GM12878 (cell line): ENCODE measurements around the gene ANKRD40CL. TPM values are rescaled to one million over a fixed set of nuclear protein-coding genes. Genes with fewer than 3 reads are reported as not detected.

Source experiments
- ATAC-seq: fragments of 200-7000 bp; cut with Tn5 transposase; 3 replicates; pipeline ENCODE4 v1.9.1; 2020; ENCODE audit warnings: mild to moderate bottlenecking, moderate library complexity
- BruUV-seq: library from RNA; stranded (reverse); fragments of 400-500 nt; replicated peaks from 2 replicates; lab custom pipeline; 2021; lab: Mats Ljungman, UMichigan
- CTCF ChIA-PET: fragments of 300-600 bp; sonication (Branson Sonifier 250); formaldehyde crosslinking; extraction: SDS; loops from one replicate; lab custom pipeline; 2021; ENCODE audit warnings: inconsistent platforms; lab: Yijun Ruan, JAX
- POLR2A ChIA-PET: fragments of 350-600 bp; formaldehyde crosslinking; extraction: SDS; loops from one replicate; lab custom pipeline; 2021; ENCODE audit warnings: inconsistent platforms; lab: Charles Lee
- RAD21 ChIA-PET: fragments of 300-600 bp; sonication (Branson Sonifier 250); formaldehyde crosslinking; loops from one replicate; lab custom pipeline; 2023; ENCODE audit warnings: antibody characterized with exemption; ENCODE audit not compliant: unreplicated experiment; lab: Charles Lee
- SMC1A ChIA-PET: fragments of 300-600 bp; sonication (Branson Sonifier 250); formaldehyde crosslinking; loops from one replicate; lab custom pipeline; 2023; ENCODE audit not compliant: unreplicated experiment, uncharacterized antibody; lab: Charles Lee
- DNase-seq: peaks from one replicate; pipeline ENCODE4 v3.0.0-alpha.2; 2011; ENCODE audit warnings: low read depth, low spot score
- FAIRE-seq: peaks from 3 replicates; lab custom pipeline; 2011; peaks lifted over from hg19 to GRCh38; lab: Jason Lieb, UNC
- H2AFZ ChIP-seq: 2 replicates; pipeline ENCODE4 v1.6.0; 2011; ENCODE audit warnings: low read depth, low read length, control low read depth; ENCODE audit not compliant: control insufficient read depth
- H3K27ac ChIP-seq: 2 replicates; pipeline ENCODE4 v1.5.1; 2011; ENCODE audit warnings: control low read depth; ENCODE audit not compliant: control insufficient read depth, insufficient read depth
- H3K27me3 ChIP-seq, 2 experiments: replicated peaks in 1 of 2; 2 replicates each; pipeline versions ENCODE4 v1.6.0 to v1.6.1; 2011; ENCODE audit warnings: low read length in 1 of 2; ENCODE audit not compliant: control insufficient read depth in 2 of 2, insufficient read depth in 2 of 2
- H3K36me3 ChIP-seq, 2 experiments: 2 replicates each; pipeline ENCODE4 v1.5.1; 2011; ENCODE audit warnings: low read length in 1 of 2; ENCODE audit not compliant: control insufficient read depth in 2 of 2, insufficient read depth in 2 of 2
- H3K4me1 ChIP-seq: 2 replicates; pipeline ENCODE4 v1.6.1; 2011; ENCODE audit warnings: mild to moderate bottlenecking, low read length, moderate library complexity, mixed read lengths; ENCODE audit not compliant: control insufficient read depth, insufficient read depth
- H3K4me2 ChIP-seq: 2 replicates; pipeline ENCODE4 v1.6.0; 2011; ENCODE audit warnings: control low read depth; ENCODE audit not compliant: control insufficient read depth, insufficient read depth
- H3K4me3 ChIP-seq: fragments of 200-600 bp; sonication (generic); 2 replicates; pipeline ENCODE4 v1.5.1; 2016
- H3K79me2 ChIP-seq: 2 replicates; pipeline ENCODE4 v1.6.0; 2011; ENCODE audit warnings: low read length; ENCODE audit not compliant: control insufficient read depth, insufficient read depth
- H3K9ac ChIP-seq: 2 replicates; pipeline ENCODE4 v1.8.0; 2011; ENCODE audit warnings: low read length, control low read depth, mixed read lengths; ENCODE audit not compliant: control insufficient read depth, insufficient read depth
- H3K9me3 ChIP-seq: replicated peaks from 3 replicates; pipeline ENCODE4 v1.5.1; 2011; ENCODE audit warnings: mild to moderate bottlenecking, low read length; ENCODE audit not compliant: control insufficient read depth, insufficient read depth
- H4K20me1 ChIP-seq: 2 replicates; pipeline ENCODE4 v1.6.0; 2011; ENCODE audit not compliant: control insufficient read depth, insufficient read depth
- ASH2L ChIP-seq: fragments of 300-600, 200-600 bp; sonication (generic); IDR thresholded peaks from 2 replicates; pipeline ENCODE4 v1.6.1; 2017; ENCODE audit warnings: low read depth, mild to moderate bottlenecking, borderline replicate concordance
- CEBPZ ChIP-seq: fragments of 150-350 bp; IDR thresholded peaks from 2 replicates; pipeline ENCODE4 v1.6.1; 2016; ENCODE audit warnings: low read depth, low read length
- CTCF ChIP-seq, 3 experiments: IDR thresholded peaks in 2 of 3; conservative IDR thresholded peaks in 1 of 3; 2 replicates each; pipeline ENCODE4 v1.5.1; 2011; ENCODE audit warnings: low read depth in 3 of 3, low read length in 3 of 3, mild to moderate bottlenecking in 3 of 3, control low read depth in 2 of 3, moderate library complexity in 2 of 3, inconsistent platforms in 1 of 3, mixed read lengths in 1 of 3; ENCODE audit not compliant: control insufficient read depth in 2 of 3, insufficient read depth in 1 of 3; ENCODE audit errors: extremely low read depth in 1 of 3
- EED ChIP-seq: sonication (generic); IDR thresholded peaks from 2 replicates; pipeline ENCODE4 v1.6.1; 2016; ENCODE audit warnings: antibody characterized with exemption, low read depth
- ELK1 ChIP-seq: IDR thresholded peaks from 2 replicates; pipeline ENCODE4 v1.6.1; 2012; ENCODE audit warnings: low read depth, low read length, improper control_type of control experiment
- FOS ChIP-seq: IDR thresholded peaks from 3 replicates; pipeline ENCODE4 v1.6.1; 2011; ENCODE audit warnings: borderline replicate concordance; ENCODE audit not compliant: insufficient read length; ENCODE audit errors: extremely low read depth
- HCFC1 ChIP-seq: fragments of 150-350 bp; IDR thresholded peaks from 2 replicates; pipeline ENCODE4 v1.6.1; 2014; ENCODE audit warnings: low read length
- HDAC6 ChIP-seq: fragments of 200-600 bp; sonication (generic); IDR thresholded peaks from one replicate; pipeline ENCODE4 v1.8.0; 2017; ENCODE audit warnings: antibody characterized with exemption; ENCODE audit not compliant: unreplicated experiment
- HDGF ChIP-seq: fragments of 450-650 bp; IDR thresholded peaks from 2 replicates; pipeline ENCODE4 v1.6.1; 2016; ENCODE audit warnings: antibody characterized with exemption
- HSF1 ChIP-seq: fragments of 150-350 bp; IDR thresholded peaks from 2 replicates; pipeline ENCODE4 v1.6.1; 2014; ENCODE audit warnings: mild to moderate bottlenecking, low read depth, low read length
- KAT2A ChIP-seq: conservative IDR thresholded peaks from 2 replicates; pipeline ENCODE4 v1.6.1; 2011; ENCODE audit warnings: low read depth, low read length; ENCODE audit not compliant: control insufficient read depth
- NR2F1 ChIP-seq: fragments of 450-650 bp; conservative IDR thresholded peaks from 2 replicates; pipeline ENCODE4 v1.6.1; 2017; ENCODE audit warnings: mild to moderate bottlenecking
- PAX5 ChIP-seq: IDR thresholded peaks from 2 replicates; pipeline ENCODE4 v1.6.1; 2011; ENCODE audit warnings: low read depth, low read length, borderline replicate concordance
- PAX8 ChIP-seq: fragments of 450-650 bp; IDR thresholded peaks from 2 replicates; pipeline ENCODE4 v1.6.1; 2017; ENCODE audit warnings: mild to moderate bottlenecking, moderate library complexity
- POLR2A ChIP-seq: IDR thresholded peaks from 2 replicates; pipeline ENCODE4 v1.6.1; 2011; ENCODE audit warnings: low read depth, mild to moderate bottlenecking, low read length
- RFX5 ChIP-seq: IDR thresholded peaks from 2 replicates; pipeline ENCODE4 v1.6.1; 2011; ENCODE audit warnings: low read depth, low read length, improper control_type of control experiment
- ZZZ3 ChIP-seq: IDR thresholded peaks from 2 replicates; pipeline ENCODE4 v1.6.1; 2011; ENCODE audit warnings: low read depth; ENCODE audit not compliant: control insufficient read depth, insufficient read length
- WGBS: methylation state at CpG from one replicate; pipeline ENCODE4 v1.1.6; 2016; ENCODE audit warnings: low lambda C conversion rate; ENCODE audit not compliant: insufficient replicate concordance, insufficient coverage; ENCODE audit errors: missing lambda C conversion rate; 5-methylcytosine and 5-hydroxymethylcytosine counted together
- in situ Hi-C: fragments of 300-500 bp; cut with MboI; formaldehyde crosslinking; loops from 9 replicates; pipeline ENCODE4 v1.14.3; 2018; ENCODE audit warnings: mixed read lengths
- intact Hi-C: fragments of 100-400 bp; cut with micrococcal nuclease; formaldehyde crosslinking; loops from one replicate; pipeline ENCODE4 v1.14.2; 2022; ENCODE audit not compliant: unreplicated experiment
- polyA plus RNA-seq, 11 experiments: library from polyadenylated mRNA; depleted of rRNA in 4 of 11; unstranded in 6 of 11; stranded (reverse) in 5 of 11; fragments of >200 nt; fragmentation: Nextera tagmentation in 4 of 11; fragmentation: Illumina TruSeq in 1 of 11; extraction: Ambion mirVana in 4 of 11; extraction: Trizol in 1 of 11; gene quantifications; 1 replicate in 1 of 11; 2 replicates in 10 of 11; pipeline versions ENCODE4 v1.2.1 to v1.2.3, GENCODE V29; 2011 to 2016; ENCODE audit warnings: inconsistent platforms in 2 of 11, missing spikeins in 2 of 11, low read depth in 1 of 11
- total RNA-seq, 4 experiments: library from RNA; depleted of rRNA in 3 of 4; stranded (reverse); fragments of >200 nt in 3 of 4; fragmentation: Illumina TruSeq in 1 of 4; extraction: Trizol in 1 of 4; gene quantifications; 2 replicates each; pipeline versions ENCODE4 v1.2.1 to v1.2.3, GENCODE V29; 2013 to 2021

The ANKRD40CL gene
- total and polyA plus RNA-seq, 10 of the 15 experiments (the other 5 are each of a cell fraction or from before 2014, with no cell fraction given), result not detected

- TF ChIP-seq FOS, result no peak
Observed at GRCh38 chr17:50816271-50816670, 49.0 kb upstream of the ANKRD40CL start (continued).

- intact Hi-C loops (no loop called here), in situ Hi-C loops (no loop called here)
- no peak overlapping the region for H3K4me3 ChIP-seq
- no TSS peak for BruUV-seq
- ChIA-PET SMC1A (interaction anchor here (0.8 kb wide), 1 partner anchor 38 kb away, joined by 3 read pairs; no protein-coding TSS in a partner anchor), CTCF (interaction anchor here (0.6 to 4.3 kb wide), 7 partner anchors 8 to 260 kb away, joined by 3 to 30 read pairs (median 3); no protein-coding TSS in a partner anchor), RAD21 (no interaction called here), POLR2A (no interaction called here)
- no peaks in the 10 kb centered on the region; the same call in 1 of the 2 replicates for H3K4me1 ChIP-seq
- H3K4me2 ChIP-seq, result no peak overlapping the region
- H4K20me1 ChIP-seq, result no peaks in the 10 kb centered on the region
- no peaks in the 10 kb centered on the region for H3K36me3 ChIP-seq
- no peak overlapping the region for H3K9ac ChIP-seq
- WGBS, result 0% methylated on average over 3 of the region's 3 CpGs
- no peaks in the 10 kb centered on the region for H3K9me3 ChIP-seq
- H3K27ac ChIP-seq, result no peak overlapping the region
- ATAC-seq (no peak), FAIRE-seq (no peak), DNase-seq (no peak)
- H3K27me3 ChIP-seq, result no peaks in the 10 kb centered on the region; a peak in 1 of 4 replicates
- no peaks in the 10 kb centered on the region for H3K79me2 ChIP-seq
- no peak overlapping the region for H2AFZ ChIP-seq
- TF ChIP-seq KAT2A, result no peak
- TF ChIP-seq PAX8, result no peak
- no peak for TF ChIP-seq CTCF (IDR thresholded peaks at IDR 0.05 in 2 of 3, conservative IDR thresholded peaks at IDR 0.05 in 1 of 3; ENCODE audit: control insufficient read depth in 2 of 3, extremely low read depth in 1 of 3, insufficient read depth in 1 of 3, low read depth in 3 of 3, low read length in 3 of 3)
- no peak for TF ChIP-seq RFX5
- TF ChIP-seq ZZZ3, result no peak
- no peak for TF ChIP-seq ELK1
- no peak for TF ChIP-seq CEBPZ
- no peak for TF ChIP-seq ASH2L
- TF ChIP-seq HDGF, result no peak
- no peak for TF ChIP-seq NR2F1
- TF ChIP-seq PAX5, result no peak
- no peak for TF ChIP-seq HCFC1
- TF ChIP-seq HDAC6, result no peak
- TF ChIP-seq POLR2A, result no peak
- no peak for TF ChIP-seq EED
- TF ChIP-seq HSF1, result no peak
Observed at GRCh38 chr17:50815400-50815799, 48.1 kb upstream of the ANKRD40CL start.
